HG03135 (cell line): ENCODE results near the gene STEAP3.

Experiments used
- ATAC-seq: cut with Tn5 transposase; IDR thresholded peaks from one replicate; pipeline ENCODE4 v1.9.1; 2021; ENCODE audit warnings: mild to moderate bottlenecking, moderate library complexity; ENCODE audit not compliant: unreplicated experiment

Gene STEAP3

GRCh38 chr2:119245841-119246230 is 22.2 kb downstream of the STEAP3 start:
- ATAC-seq: no peak

DNA sequence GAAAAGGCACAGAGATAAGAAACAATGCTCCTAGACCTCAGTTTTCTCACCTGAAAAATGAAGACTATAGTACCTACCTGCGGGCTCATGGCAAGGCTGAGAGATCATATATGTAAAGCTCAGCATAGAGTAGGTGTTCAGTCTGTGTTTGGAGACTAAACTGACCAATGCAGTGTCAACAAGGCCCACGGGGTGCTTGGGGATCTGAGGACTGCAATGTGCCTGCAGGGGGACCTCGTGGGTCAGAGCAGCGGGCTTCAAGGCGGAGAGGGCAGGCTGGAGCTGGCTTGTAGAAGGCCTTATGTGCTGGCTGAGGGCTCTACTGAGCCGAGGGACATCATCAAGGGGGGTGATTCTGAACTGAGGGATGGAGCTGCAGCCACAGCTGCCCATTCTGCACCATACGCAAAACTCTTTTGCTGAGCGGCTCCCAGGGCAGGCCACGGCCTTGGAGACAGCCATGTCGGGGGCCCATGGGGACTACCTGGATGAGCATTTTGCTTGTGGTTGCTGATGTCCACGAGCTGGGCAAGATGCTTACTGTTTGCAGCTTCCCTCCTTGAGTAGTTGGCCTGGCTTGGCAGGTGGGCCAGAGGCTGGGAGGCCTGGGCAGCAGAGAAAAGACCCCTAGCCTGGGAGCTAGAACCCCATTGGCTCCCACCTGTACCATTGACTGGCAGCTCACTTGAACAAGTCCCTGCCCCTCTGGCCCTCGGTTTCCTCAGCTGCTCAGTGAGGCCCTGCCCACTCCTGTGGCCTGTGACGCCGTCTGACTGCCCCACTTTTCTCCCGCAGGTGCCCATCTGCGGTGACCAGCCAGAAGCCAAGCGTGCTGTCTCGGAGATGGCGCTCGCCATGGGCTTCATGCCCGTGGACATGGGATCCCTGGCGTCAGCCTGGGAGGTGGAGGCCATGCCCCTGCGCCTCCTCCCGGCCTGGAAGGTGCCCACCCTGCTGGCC is 23.5 kb downstream of the STEAP3 start:
- no peak for ATAC-seq

DNA sequence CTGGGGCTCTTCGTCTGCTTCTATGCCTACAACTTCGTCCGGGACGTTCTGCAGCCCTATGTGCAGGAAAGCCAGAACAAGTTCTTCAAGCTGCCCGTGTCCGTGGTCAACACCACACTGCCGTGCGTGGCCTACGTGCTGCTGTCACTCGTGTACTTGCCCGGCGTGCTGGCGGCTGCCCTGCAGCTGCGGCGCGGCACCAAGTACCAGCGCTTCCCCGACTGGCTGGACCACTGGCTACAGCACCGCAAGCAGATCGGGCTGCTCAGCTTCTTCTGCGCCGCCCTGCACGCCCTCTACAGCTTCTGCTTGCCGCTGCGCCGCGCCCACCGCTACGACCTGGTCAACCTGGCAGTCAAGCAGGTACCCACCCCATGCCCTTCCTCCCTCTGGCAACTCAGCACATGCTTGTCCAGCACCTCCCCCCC is 24.2 kb downstream of the STEAP3 start:
- no peak for ATAC-seq

- ATAC-seq: no peak
Observed at GRCh38 chr2:119248311-119248710, 24.7 kb downstream of the STEAP3 start.

DNA sequence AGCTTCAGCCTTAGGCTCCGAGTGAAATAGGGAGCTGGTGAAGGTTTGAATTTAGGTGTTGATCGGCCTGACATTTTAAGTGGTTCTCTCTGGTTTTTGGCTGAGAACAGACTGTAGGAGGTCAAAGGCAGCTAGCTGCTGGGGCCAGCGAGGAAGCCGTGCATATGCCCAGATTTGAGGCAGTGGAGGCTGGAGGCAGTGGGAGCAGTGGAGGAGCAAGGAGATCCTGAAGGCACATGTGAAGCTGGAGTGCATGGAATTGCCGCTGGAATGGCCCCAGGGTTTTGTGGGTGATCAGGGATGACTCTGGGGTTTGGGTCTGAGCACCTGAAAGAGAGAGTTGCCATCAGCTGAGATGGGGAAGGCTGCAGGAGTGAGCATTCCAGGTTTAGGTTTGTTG is 25.1 kb downstream of the STEAP3 start:
- ATAC-seq: no peak

GRCh38 chr2:119249311-119249710 is 25.7 kb downstream of the STEAP3 start:
- no peak for ATAC-seq

GRCh38 chr2:119249855-119250717 is 26.5 kb downstream of the STEAP3 start:
- no peak for ATAC-seq

- ATAC-seq: no peak
Observed at GRCh38 chr2:119250718-119251290, 27.2 kb downstream of the STEAP3 start.

GRCh38 chr2:119251652-119252051 is 28.0 kb downstream of the STEAP3 start:
- ATAC-seq: no peak

GRCh38 chr2:119252186-119253113 is 28.8 kb downstream of the STEAP3 start:
- ATAC-seq: no peak

GRCh38 chr2:119253114-119253702 is 29.6 kb downstream of the STEAP3 start:
- ATAC-seq: no peak

DNA sequence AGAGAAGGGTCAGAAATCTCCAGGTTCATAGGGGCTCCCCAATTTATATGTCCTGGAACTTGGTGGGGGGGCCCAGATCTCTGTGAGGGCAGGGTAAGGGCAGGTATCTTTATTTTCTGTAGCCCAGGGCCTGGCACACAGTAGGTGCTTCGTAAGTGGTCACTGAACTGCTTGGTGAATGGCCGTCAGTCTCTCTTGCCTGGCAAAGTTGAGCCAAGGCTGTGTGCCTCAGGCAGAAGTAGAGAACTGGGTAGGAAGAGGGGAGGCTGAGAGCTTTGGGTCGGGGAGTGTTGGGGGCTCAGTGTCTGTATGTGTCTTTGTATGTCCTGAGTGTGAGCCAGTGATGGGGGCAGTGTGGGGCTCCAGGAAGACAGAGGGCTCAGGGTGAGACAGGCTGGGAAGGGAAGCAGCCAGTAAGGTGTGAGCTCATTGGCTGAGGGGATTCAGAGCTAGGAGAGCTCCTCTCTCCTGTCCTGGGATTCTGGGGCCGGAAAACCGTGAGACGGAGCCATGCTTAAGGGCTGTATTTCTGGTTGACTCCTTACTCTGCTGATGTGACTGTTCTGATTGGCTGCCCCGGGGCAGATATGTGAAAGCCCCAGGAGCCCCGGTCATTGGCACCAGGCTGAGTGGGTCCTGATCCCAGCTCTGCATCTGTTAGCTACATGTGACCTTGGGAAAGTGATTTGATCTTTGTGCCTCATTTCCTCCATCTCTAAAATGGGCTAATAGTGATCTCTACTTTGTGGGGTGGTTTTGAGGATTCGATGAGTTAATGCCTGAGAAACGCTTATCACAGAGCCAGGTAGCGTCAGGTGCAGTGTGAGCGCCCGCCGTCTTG is 30.3 kb downstream of the STEAP3 start:
- ATAC-seq: no peak

DNA sequence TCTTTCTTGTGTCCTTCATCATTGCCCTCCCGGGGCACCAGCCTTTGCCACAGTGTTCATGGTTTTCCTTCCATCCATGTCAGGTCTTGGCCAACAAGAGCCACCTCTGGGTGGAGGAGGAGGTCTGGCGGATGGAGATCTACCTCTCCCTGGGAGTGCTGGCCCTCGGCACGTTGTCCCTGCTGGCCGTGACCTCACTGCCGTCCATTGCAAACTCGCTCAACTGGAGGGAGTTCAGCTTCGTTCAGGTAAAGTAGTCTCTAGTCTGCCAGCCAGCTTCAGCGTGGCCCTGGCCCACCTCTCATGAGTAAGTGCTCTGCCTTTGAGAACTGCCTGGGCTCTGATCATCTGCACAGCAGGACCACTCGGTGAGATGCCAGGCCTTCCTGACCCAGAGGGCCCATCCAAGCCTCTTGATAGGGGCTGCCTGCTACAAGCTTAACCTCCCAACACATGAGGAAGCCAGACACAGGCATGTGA is 31.0 kb downstream of the STEAP3 start:
- no peak for ATAC-seq

DNA sequence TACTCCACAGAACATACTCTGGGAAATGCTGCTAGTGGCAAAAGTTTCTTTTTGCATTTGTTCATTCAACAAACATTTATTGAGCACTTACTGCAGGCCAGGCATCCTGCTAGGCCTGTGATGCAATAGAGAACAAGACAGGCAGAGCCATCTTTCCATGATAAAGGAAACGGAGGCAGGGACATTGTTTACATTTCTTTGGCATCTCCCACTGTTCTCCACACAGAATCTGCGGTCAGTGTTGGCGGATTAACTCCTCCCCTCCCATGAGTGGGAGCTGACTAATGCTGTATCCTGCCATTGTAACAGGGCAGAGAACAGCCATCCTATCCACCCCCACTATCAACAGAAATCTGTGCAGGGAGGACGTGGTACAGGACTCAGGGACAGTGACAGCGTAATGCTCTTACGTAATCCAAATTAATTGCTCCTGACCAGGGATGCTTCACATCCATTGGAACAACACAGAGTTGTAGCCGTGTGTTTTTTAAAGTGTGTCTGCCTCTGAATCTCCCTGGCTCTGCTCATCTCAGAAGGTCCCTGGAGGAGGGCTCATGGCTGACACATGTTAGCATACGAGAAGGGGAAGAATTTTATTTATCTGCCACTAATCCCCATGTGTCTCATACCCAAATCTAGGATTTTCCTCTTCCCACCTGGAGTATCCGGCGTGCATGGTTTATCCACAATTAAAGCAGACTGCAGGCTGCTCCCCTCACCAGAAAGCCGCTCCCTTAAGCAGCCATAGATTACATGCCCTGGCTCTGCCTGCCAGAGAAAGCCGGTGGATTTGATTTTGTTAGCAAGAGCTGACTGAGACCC is 32.3 kb downstream of the STEAP3 start:
- ATAC-seq: no peak

DNA sequence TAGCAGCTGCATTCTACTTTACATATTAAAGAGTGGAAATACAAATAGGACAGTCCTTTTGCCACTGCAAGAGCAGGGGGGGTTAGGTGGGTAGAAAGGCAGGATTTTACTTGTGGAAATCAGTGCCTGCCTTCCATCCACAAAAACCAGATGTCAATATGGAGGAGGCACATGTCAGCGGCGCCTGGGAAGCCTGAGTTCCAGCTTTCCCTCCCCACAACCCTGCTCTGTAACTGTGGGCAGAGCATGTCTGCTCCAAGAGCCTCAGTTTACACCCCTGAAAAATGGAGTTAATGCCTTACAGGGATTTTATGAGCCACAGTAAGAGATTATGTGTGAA is 32.9 kb downstream of the STEAP3 start:
- no peak for ATAC-seq

- ATAC-seq: no peak
Observed at GRCh38 chr2:119257198-119257597, 33.6 kb downstream of the STEAP3 start.

- no peak for ATAC-seq
Observed at GRCh38 chr2:119259296-119259860, 35.7 kb downstream of the STEAP3 start.
